Measurements from ENCODE around the gene ADAM17.

DNA sequence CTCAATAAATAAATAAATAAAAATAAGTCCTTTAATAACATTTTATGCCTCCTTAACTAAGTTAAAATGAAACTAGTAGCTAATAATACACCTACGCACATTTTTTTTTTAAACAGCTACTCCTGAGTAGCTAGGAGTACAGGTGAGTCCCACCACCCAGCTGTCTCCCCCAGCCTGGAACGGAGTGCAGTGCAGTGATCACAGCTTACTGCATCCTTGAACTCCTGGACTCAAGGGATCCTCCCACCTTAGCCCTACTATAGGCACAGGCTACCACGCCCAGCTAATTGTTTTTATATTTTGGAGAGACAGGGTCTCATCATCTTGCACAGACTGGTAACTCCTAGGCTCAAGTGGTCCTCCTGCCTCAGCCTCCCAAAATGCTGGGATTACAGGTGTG, 46.8 kb upstream of the ADAM17 start:
- TF ChIP-seq, protein P1, sequence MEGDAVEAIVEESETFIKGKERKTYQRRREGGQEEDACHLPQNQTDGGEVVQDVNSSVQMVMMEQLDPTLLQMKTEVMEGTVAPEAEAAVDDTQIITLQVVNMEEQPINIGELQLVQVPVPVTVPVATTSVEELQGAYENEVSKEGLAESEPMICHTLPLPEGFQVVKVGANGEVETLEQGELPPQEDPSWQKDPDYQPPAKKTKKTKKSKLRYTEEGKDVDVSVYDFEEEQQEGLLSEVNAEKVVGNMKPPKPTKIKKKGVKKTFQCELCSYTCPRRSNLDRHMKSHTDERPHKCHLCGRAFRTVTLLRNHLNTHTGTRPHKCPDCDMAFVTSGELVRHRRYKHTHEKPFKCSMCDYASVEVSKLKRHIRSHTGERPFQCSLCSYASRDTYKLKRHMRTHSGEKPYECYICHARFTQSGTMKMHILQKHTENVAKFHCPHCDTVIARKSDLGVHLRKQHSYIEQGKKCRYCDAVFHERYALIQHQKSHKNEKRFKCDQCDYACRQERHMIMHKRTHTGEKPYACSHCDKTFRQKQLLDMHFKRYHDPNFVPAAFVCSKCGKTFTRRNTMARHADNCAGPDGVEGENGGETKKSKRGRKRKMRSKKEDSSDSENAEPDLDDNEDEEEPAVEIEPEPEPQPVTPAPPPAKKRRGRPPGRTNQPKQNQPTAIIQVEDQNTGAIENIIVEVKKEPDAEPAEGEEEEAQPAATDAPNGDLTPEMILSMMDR (IDR thresholded peaks at IDR 0.05): no peak
- no peak for TF ChIP-seq POLR2A (IDR thresholded peaks at IDR 0.05)
- no peak for TF ChIP-seq POLR2AphosphoS5 (IDR thresholded peaks at IDR 0.05)
- TF ChIP-seq EP300 (IDR thresholded peaks at IDR 0.05): no peak
